Measurements from ENCODE around the gene IL17RE. TPM values are rescaled to one million over a fixed set of nuclear protein-coding genes. Genes with fewer than 3 reads are reported as not detected.

Gene IL17RE

DNA sequence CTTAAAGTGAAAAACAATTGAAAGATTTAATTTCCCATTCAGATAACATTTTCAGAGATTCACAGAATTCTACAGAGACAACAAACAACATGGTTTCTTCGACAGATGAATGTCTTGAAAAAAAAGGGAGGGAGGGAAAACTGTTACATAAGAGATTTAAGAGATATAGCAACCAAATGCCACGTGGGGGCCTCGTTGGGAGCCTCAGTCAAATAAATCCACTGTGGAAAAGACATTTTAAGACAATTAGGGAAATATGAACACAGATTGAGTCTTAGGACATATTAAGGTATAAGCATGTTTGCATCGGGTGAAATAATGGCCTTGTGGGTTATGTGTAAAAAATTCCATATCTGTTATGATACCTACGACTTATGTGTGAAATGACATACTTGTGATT, 54.6 kb downstream of the IL17RE start:
- Histone ChIP-seq H3K27me3 (ENCODE audit: control insufficient read depth in 3 of 3, insufficient read depth in 3 of 3, low read depth in 1 of 3, low read length in 3 of 3) (no peaks in the 10 kb centered on the region), H3K4ac (ENCODE audit: low read length) (no peak overlapping the region), H4K8ac (ENCODE audit: low read depth, low read length) (no peak overlapping the region), H2BK5ac (ENCODE audit: low read length) (no peak overlapping the region), H2AK5ac (ENCODE audit: low read depth, low read length) (no peak overlapping the region), H3K18ac (ENCODE audit: low read length) (no peak overlapping the region), H3K9ac (ENCODE audit: low read depth, low read length, poor library complexity) (no peak overlapping the region), H3K4me2 (ENCODE audit: insufficient read depth, low read length, poor library complexity, severe bottlenecking) (no peak overlapping the region), H3K9me3 (replicated peaks in 1 of 2; ENCODE audit: control insufficient read depth in 2 of 2, insufficient read depth in 1 of 2, low read depth in 1 of 2, low read length in 2 of 2) (no peaks in the 10 kb centered on the region), H2BK120ac (ENCODE audit: low read depth, low read length) (no peak overlapping the region), H3K36me3 (replicated peaks in 1 of 2; ENCODE audit: control insufficient read depth in 2 of 2, insufficient read depth in 2 of 2, low read length in 2 of 2) (no peaks in the 10 kb centered on the region), H3K4me1 (ENCODE audit: control insufficient read depth in 2 of 2, insufficient read depth in 1 of 2, low read depth in 1 of 2, low read length in 2 of 2) (peaks cover 0 to 4% of the 10 kb centered on the region in 2 donors), H2BK12ac (ENCODE audit: low read length) (no peak overlapping the region), H4K91ac (ENCODE audit: low read depth, low read length, poor library complexity) (no peak overlapping the region), H3K4me3 (ENCODE audit: low read length in 2 of 2) (no peak overlapping the region), H3K79me1 (ENCODE audit: low read depth, low read length) (peaks cover 2% of the 10 kb centered on the region), H3K14ac (ENCODE audit: low read length) (no peak overlapping the region), H3K23ac (ENCODE audit: low read depth, low read length, poor library complexity) (no peak overlapping the region), H3K27ac (replicated peaks; ENCODE audit: low read length) (no peak overlapping the region), H2AFZ (ENCODE audit: low read length) (no peak overlapping the region), H2BK15ac (ENCODE audit: low read length) (no peak overlapping the region)
- no CpG with 5 or more reads among the region's 5 CpGs for WGBS, 2 donors (ENCODE audit: extremely low coverage in 2 of 2, insufficient read length in 2 of 2, insufficient replicate concordance in 1 of 2)
- DNase-seq (ENCODE audit: low spot score) = no peak

DNA sequence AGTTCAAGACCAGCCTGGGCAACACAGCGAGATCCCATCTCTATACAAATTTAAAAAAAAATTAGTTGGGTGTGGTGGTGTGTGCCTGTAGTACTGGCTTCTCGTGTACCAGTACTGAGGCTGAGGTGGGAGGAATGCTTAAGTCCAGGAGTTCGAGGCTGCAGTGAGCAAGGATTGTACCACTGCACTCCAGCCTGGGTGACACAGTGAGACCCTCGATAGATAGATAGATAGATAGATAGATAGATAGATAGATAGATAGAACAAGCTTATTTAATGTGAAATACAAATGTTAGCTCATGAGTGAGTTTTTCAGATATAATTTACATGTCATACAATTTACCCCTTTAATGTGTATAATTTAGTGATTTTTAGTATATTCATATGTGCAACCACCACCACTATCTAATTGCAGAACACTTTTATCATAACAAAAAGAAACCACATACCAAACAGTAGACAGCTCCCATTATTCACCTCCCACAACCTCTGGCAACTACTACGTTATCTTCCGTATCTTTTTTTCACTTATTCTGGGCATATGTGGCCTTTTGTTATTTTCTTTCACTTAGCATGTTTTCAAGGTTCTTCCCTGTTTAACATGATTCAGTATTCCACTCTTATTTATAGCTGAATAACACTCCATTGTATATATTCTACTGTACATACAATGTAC, 62.7 kb downstream of the IL17RE start:
- no peaks in the 10 kb centered on the region for H3K4me1 ChIP-seq (ENCODE audit: control insufficient read depth in 2 of 2, insufficient read depth in 1 of 2, low read depth in 1 of 2, low read length in 2 of 2)
- H3K14ac ChIP-seq (ENCODE audit: low read length) = no peak overlapping the region
- H3K9ac ChIP-seq (ENCODE audit: low read depth, low read length, poor library complexity) = no peak overlapping the region
- no peak overlapping the region for H2AFZ ChIP-seq (ENCODE audit: low read length)
- H2BK12ac ChIP-seq (ENCODE audit: low read length) = no peak overlapping the region
- no peak overlapping the region for H2BK120ac ChIP-seq (ENCODE audit: low read depth, low read length)
- H2BK5ac ChIP-seq (ENCODE audit: low read length) = no peak overlapping the region
- H3K36me3 ChIP-seq (replicated peaks in 1 of 2; ENCODE audit: control insufficient read depth in 2 of 2, insufficient read depth in 2 of 2, low read length in 2 of 2) = peaks cover 9 to 54% of the 10 kb centered on the region in 2 donors
- no peak overlapping the region for H4K8ac ChIP-seq (ENCODE audit: low read depth, low read length)
- H3K27ac ChIP-seq (replicated peaks; ENCODE audit: low read length) = no peak overlapping the region
- H3K4ac ChIP-seq (ENCODE audit: low read length) = no peak overlapping the region
- no CpG with 5 or more reads among the region's 6 CpGs for WGBS, 2 donors (ENCODE audit: extremely low coverage in 2 of 2, insufficient read length in 2 of 2, insufficient replicate concordance in 1 of 2)
- H3K18ac ChIP-seq (ENCODE audit: low read length) = no peak overlapping the region
- H4K91ac ChIP-seq (ENCODE audit: low read depth, low read length, poor library complexity) = no peak overlapping the region
- H3K79me1 ChIP-seq (ENCODE audit: low read depth, low read length) = peaks cover 2% of the 10 kb centered on the region
- no peak for DNase-seq (ENCODE audit: low spot score)
- H3K27me3 ChIP-seq (ENCODE audit: control insufficient read depth in 3 of 3, insufficient read depth in 3 of 3, low read depth in 1 of 3, low read length in 3 of 3) = no peaks in the 10 kb centered on the region
- H3K23ac ChIP-seq (ENCODE audit: low read depth, low read length, poor library complexity) = no peak overlapping the region
- H3K4me2 ChIP-seq (ENCODE audit: insufficient read depth, low read length, poor library complexity, severe bottlenecking) = no peak overlapping the region
- H3K4me3 ChIP-seq (ENCODE audit: low read length in 2 of 2) = no peak overlapping the region
- no peak overlapping the region for H2BK15ac ChIP-seq (ENCODE audit: low read length)
- H3K9me3 ChIP-seq (replicated peaks in 1 of 2; ENCODE audit: control insufficient read depth in 2 of 2, insufficient read depth in 1 of 2, low read depth in 1 of 2, low read length in 2 of 2) = no peaks in the 10 kb centered on the region
- no peak overlapping the region for H2AK5ac ChIP-seq (ENCODE audit: low read depth, low read length)

Small RNAs within 50 kb of the gene (small RNA-seq; reads per million reads assigned to genes)
- gene RNU6-882P (ENCODE audit: insufficient read depth) = not detected

Data from neuronal stem cell (in vitro differentiated cells).